Choroid plexus epithelial cell (primary cell): ENCODE results near the gene OR2W3.

Source experiments
- DNase-seq: peaks from one replicate; pipeline ENCODE4 v3.0.0-alpha.2; 2010; ENCODE audit warnings: low read depth
- H3K4me3 ChIP-seq: 2 replicates; pipeline ENCODE4 v1.5.1; 2011; ENCODE audit warnings: low read depth, mild to moderate bottlenecking, control low read depth, low read length, moderate library complexity
- TF ChIP-seq, protein P1 (sequence below): conservative IDR thresholded peaks from 2 replicates; pipeline ENCODE4 v1.5.1; 2011; ENCODE audit warnings: low read depth, mild to moderate bottlenecking, control low read depth, inconsistent platforms, low read length, moderate library complexity

Gene OR2W3

DNA sequence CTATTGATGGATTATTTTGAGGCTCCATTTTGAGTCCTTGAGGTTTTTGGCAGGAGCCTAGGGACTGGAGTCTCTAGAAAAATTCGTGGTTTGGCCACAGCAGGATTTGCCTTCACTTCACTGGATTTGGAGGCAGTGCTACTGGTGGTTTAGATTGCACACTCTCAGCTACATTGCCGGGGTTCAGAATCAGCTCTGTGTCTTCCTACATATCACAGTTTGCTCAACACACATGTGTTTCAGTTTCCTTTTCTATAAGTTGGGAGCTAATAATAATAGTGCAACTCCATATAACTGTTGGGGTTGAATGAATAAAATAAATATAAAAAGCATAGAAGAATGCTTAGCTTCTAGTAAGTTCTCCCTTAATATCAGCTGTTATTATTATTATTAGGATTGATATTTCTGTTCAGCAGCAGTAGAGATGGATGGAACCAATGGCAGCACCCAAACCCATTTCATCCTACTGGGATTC, at the start of gene OR2W3:
Gene OR2W3 (plus strand): TSS at position 425 of the 475 bp plus-strand sequence. CDS start 0 bp downstream, at position 425.
- DNase-seq, result no peak
- TF ChIP-seq, protein P1, sequence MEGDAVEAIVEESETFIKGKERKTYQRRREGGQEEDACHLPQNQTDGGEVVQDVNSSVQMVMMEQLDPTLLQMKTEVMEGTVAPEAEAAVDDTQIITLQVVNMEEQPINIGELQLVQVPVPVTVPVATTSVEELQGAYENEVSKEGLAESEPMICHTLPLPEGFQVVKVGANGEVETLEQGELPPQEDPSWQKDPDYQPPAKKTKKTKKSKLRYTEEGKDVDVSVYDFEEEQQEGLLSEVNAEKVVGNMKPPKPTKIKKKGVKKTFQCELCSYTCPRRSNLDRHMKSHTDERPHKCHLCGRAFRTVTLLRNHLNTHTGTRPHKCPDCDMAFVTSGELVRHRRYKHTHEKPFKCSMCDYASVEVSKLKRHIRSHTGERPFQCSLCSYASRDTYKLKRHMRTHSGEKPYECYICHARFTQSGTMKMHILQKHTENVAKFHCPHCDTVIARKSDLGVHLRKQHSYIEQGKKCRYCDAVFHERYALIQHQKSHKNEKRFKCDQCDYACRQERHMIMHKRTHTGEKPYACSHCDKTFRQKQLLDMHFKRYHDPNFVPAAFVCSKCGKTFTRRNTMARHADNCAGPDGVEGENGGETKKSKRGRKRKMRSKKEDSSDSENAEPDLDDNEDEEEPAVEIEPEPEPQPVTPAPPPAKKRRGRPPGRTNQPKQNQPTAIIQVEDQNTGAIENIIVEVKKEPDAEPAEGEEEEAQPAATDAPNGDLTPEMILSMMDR, result no peak
- H3K4me3 ChIP-seq, result no peak within 1 kb of the TSS

DNA sequence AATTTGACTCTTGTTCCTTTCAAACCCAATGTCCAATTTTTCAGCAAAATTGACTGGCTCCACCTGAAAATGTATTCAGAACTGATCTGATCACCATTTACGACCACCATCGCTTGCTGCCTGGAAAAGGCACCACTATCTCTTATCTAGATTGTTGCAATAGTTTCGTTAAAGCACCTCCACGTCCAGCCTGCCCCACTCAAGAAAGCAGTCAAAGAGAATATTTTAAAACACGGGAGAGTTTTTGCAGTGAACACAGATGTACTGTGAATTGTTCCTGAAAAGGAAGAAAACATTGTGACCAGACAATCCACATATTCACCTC, 49.7 kb upstream of the OR2W3 start:
- TF ChIP-seq, protein P1, result no peak
- H3K4me3 ChIP-seq, result no peak overlapping the region
- no peak for DNase-seq

DNA sequence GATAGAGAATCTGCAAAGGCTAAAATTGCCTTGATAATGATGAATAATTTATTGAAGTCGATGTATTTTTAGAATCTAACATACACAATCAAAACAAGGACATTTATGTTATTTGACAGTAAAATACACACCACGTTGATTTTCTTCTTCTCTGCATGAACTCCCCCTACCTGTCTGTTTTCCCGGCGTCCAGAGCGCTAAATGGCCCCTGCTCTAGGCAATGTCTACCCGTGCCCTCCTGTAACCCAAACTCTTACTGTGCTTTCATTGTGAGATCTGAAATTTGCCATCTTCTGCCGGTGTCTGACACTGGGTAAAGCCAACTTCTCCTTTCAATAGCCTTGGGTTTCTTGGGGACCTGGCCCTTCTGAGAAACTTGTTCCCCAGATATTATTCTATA, 47.0 kb upstream of the OR2W3 start:
- H3K4me3 ChIP-seq, result no peak overlapping the region
- DNase-seq, result no peak
- TF ChIP-seq, protein P1, result no peak

DNA sequence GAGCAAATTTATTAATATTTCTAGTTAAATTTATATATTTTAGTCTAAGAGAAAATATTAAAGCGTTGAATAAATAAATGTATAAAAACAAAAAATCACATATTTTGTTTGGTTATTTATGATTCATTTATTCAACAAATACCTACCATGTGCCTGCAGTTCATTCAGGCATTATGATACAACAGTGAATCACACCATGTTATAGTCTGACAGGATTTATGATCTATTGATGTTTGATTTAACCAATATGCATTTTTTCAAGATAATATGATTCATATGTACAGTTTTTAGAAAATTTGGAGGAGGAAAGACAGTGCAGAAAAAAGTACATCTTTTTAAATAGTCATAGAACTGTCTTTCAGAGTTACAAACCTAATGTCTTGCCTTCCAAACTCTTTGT, 45.8 kb upstream of the OR2W3 start:
- DNase-seq, result no peak
- no peak overlapping the region for H3K4me3 ChIP-seq
- TF ChIP-seq, protein P1, result no peak

DNA sequence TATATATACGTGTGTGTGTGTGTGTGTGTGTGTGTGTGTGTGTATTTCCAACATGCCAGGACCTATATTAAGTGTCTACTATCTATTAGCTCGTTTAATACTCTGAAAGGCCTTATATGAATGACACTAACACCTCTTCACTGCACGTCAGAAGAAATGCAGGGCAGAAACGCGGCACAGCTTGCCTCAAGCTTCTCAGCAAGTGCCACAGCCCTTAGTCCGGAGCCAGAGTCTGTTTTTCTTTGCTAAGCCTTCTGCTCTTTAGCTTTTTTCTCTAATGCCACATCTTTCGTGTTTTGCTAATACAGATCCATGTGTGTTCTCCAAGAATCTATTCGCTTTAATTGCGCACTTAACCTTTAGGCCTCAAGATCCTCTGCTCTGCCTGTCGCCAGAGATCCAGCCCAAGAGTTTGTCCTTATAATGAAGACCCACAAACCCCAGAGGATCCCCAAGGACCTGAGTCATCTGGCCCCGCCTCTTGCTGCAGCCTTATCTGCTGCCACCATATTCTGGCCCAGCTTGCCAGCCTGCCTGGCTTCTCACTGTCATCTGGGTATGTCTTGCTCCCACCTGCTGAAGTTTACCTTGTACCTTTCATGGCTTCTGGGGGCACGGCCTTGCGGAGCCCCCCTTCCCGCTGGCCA, 40.4 kb upstream of the OR2W3 start:
- no peak for DNase-seq
- H3K4me3 ChIP-seq, result no peak overlapping the region
- TF ChIP-seq, protein P1, result no peak

DNA sequence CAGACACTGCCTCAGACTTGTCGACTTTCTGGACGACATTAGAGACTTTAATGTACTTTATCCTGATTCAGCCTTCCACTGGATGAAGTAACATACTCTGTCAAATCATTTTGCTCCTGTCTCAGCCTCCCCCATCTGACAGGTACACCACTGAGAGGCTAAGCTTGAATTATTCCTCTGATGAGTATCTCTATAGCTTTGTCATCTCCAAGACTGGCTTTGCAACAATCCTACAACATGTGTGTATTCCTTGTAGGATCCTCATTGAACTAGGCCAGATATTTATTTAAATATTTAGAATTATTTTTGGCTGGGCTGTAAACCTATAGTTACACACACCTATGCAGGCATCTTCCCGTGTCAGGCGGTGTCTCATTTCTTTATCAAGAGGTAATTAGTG, 39.5 kb upstream of the OR2W3 start:
- TF ChIP-seq, protein P1, result no peak
- no peak overlapping the region for H3K4me3 ChIP-seq
- no peak for DNase-seq

DNA sequence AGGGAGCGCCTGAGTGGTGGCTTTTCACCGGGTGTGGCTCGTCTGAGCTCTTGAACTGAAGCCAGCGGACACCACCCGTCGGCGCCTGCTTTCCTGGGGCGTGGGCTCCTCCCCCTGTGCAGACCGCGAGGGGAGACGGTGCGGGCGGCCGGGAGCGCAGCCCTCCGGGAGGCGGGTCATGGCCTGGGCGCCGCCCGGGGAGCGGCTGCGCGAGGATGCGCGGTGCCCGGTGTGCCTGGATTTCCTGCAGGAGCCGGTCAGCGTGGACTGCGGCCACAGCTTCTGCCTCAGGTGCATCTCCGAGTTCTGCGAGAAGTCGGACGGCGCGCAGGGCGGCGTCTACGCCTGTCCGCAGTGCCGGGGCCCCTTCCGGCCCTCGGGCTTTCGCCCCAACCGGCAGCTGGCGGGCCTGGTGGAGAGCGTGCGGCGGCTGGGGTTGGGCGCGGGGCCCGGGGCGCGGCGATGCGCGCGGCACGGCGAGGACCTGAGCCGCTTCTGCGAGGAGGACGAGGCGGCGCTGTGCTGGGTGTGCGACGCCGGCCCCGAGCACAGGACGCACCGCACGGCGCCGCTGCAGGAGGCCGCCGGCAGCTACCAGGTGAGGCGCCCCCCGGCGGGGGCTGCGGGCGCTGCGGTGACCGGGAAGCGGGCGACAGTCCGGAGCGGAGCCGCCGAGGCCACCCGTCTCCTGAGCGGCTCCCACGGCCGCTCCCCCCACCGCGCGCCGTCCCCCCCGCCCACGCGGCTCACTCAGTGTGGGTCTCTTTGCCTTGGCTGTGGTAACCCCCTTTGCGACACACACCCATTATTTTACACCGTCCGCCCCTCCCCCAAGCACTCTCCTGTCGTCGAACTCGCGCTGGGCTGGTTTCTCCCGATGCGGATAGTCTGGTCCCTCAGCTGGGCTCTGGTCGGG, 38.1 kb upstream of the OR2W3 start, which contains the start of gene TRIM58:
Gene TRIM58 (plus strand): TSS at position 119 of the 916 bp plus-strand sequence. CDS start 60 bp downstream, at position 179.
- H3K4me3 ChIP-seq, result no peak within 1 kb of the TSS
- TF ChIP-seq, protein P1, result no peak
- DNase-seq, result no peak
